NK-92 treated with Interleukin-12 subunit alpha and Interleukin-12 subunit beta, amount 100 ng/mL, for 24 hours (cell line): Measurements from ENCODE around the gene DPYSL3.

Experiments used
- DNase-seq: peaks from one replicate; lab custom pipeline; 2025; lab: John Stamatoyannopoulos, UW

The DPYSL3 gene

GRCh38 chr5:147472664-147473475, 37.0 kb downstream of the DPYSL3 start:
- no peak for DNase-seq

- no peak for DNase-seq
Measured at GRCh38 chr5:147467973-147468508, 41.8 kb downstream of the DPYSL3 start.

- no peak for DNase-seq
Measured at GRCh38 chr5:147466360-147466980, 43.4 kb downstream of the DPYSL3 start.

- DNase-seq, result no peak
Measured at GRCh38 chr5:147465747-147466146, 44.1 kb downstream of the DPYSL3 start.

- no peak for DNase-seq
Measured at GRCh38 chr5:147464211-147464610, 45.7 kb downstream of the DPYSL3 start.

GRCh38 chr5:147461915-147462314, 48.0 kb downstream of the DPYSL3 start:
- DNase-seq, result no peak

- DNase-seq, result no peak
Measured at GRCh38 chr5:147460380-147460779, 49.5 kb downstream of the DPYSL3 start.

GRCh38 chr5:147458581-147458980, 51.3 kb downstream of the DPYSL3 start:
- no peak for DNase-seq

- DNase-seq, result no peak
Measured at GRCh38 chr5:147455822-147456450, 53.9 kb downstream of the DPYSL3 start.

GRCh38 chr5:147454996-147455677, 54.7 kb downstream of the DPYSL3 start:
- no peak for DNase-seq

- DNase-seq, result no peak
Measured at GRCh38 chr5:147453875-147454814, 55.7 kb downstream of the DPYSL3 start.

GRCh38 chr5:147452165-147452811, 57.6 kb downstream of the DPYSL3 start:
- no peak for DNase-seq

GRCh38 chr5:147451193-147451592, 58.7 kb downstream of the DPYSL3 start:
- DNase-seq, result no peak

- no peak for DNase-seq
Measured at GRCh38 chr5:147450606-147451005, 59.3 kb downstream of the DPYSL3 start.

GRCh38 chr5:147448766-147449165, 61.1 kb downstream of the DPYSL3 start:
- DNase-seq, result no peak

- no peak for DNase-seq
Measured at GRCh38 chr5:147446523-147446922, 63.3 kb downstream of the DPYSL3 start.

- no peak for DNase-seq
Measured at GRCh38 chr5:147445917-147446316, 64.0 kb downstream of the DPYSL3 start.

- DNase-seq, result no peak
Measured at GRCh38 chr5:147445090-147445489, 64.8 kb downstream of the DPYSL3 start.

- no peak for DNase-seq
Measured at GRCh38 chr5:147442224-147442623, 67.6 kb downstream of the DPYSL3 start.

GRCh38 chr5:147441191-147441695, 68.6 kb downstream of the DPYSL3 start:
- no peak for DNase-seq
